ENCODE data around the gene BIN1.

- no peak for TF ChIP-seq EZH2 (IDR thresholded peaks at IDR 0.05; ENCODE audit: insufficient read depth, poor library complexity, severe bottlenecking)
- TF ChIP-seq EZH2phosphoT487 (IDR thresholded peaks at IDR 0.05; ENCODE audit: insufficient read depth, low read depth): no peak
These were observed 25.8 kb downstream of the BIN1 start for GRCh38 chr2:127080938-127081755.
